Bone marrow (tissue), 2 donors: Measurements from ENCODE around the gene HNRNPAB.
A peak's percentile ranks its signal among the peaks of the same experiment; 100 is the strongest.
"Not testable (repeated sequence)": the region's sequence is repeated elsewhere in the genome, so short reads cannot be mapped to it uniquely, and the experiment has no call there.

ENCODE experiments used
- DNase-seq, 2 donors: peaks; one replicate each; lab custom pipeline; 2025; lab: John Stamatoyannopoulos, UW

Gene HNRNPAB

GRCh38 chr5:178196986-178197385, 7.3 kb upstream of the HNRNPAB start:
- DNase-seq: no peak

GRCh38 chr5:178198151-178198550, 6.2 kb upstream of the HNRNPAB start:
- not testable (repeated sequence) for DNase-seq

GRCh38 chr5:178198706-178199105, 5.6 kb upstream of the HNRNPAB start:
- DNase-seq: no peak

GRCh38 chr5:178199581-178200434, 4.5 kb upstream of the HNRNPAB start:
- DNase-seq: no peak

- DNase-seq: no peak
These were observed 3.0 kb upstream of the HNRNPAB start for GRCh38 chr5:178201221-178201926.

GRCh38 chr5:178201927-178202235, 2.5 kb upstream of the HNRNPAB start:
- no peak for DNase-seq

GRCh38 chr5:178202541-178202940, 1.8 kb upstream of the HNRNPAB start:
- DNase-seq: no peak

GRCh38 chr5:178203670-178204181, 607 bp upstream of the HNRNPAB start:
- DNase-seq: no peak

- peak in 1 of 2 donors; percentile 65 for DNase-seq
These were observed 809 bp downstream of the HNRNPAB start for GRCh38 chr5:178204935-178205748.

- DNase-seq: no peak
These were observed 1.4 kb downstream of the HNRNPAB start for GRCh38 chr5:178205749-178206047.

GRCh38 chr5:178206166-178207101, 2.1 kb downstream of the HNRNPAB start:
- DNase-seq: no peak

GRCh38 chr5:178207183-178207916, 3.0 kb downstream of the HNRNPAB start:
- no peak for DNase-seq

- no peak for DNase-seq
These were observed 3.6 kb downstream of the HNRNPAB start for GRCh38 chr5:178207917-178208280.

- no peak for DNase-seq
These were observed 4.4 kb downstream of the HNRNPAB start for GRCh38 chr5:178208540-178209227.

- no peak for DNase-seq
These were observed 5.2 kb downstream of the HNRNPAB start for GRCh38 chr5:178209334-178210072.

- DNase-seq: no peak
These were observed 5.8 kb downstream of the HNRNPAB start for GRCh38 chr5:178210073-178210535.

- no peak for DNase-seq
These were observed 6.4 kb downstream of the HNRNPAB start for GRCh38 chr5:178210686-178211085.

- DNase-seq: no peak
These were observed 7.0 kb downstream of the HNRNPAB start for GRCh38 chr5:178211095-178212048.
